NCI-H1417 (cell line): ENCODE data around the gene NHERF2.
"Not testable (repeated sequence)": the region's sequence is repeated elsewhere in the genome, so short reads cannot be mapped to it uniquely, and the experiment has no call there.

ENCODE experiments used
- DNase-seq, 3 experiments: peaks; one replicate each; lab custom pipeline; 2025; lab: John Stamatoyannopoulos, UW

The NHERF2 gene

GRCh38 chr16:2027024-2028010, 615 bp downstream of the NHERF2 start:
- peak; percentile 43 to 51 (median 50) for DNase-seq

- no peak for DNase-seq
Measured at GRCh38 chr16:2028146-2028545, 1.4 kb downstream of the NHERF2 start.

GRCh38 chr16:2028620-2029220, 2.0 kb downstream of the NHERF2 start:
- peak; percentile 60 to 81 (median 72) for DNase-seq

GRCh38 chr16:2029350-2029749, 2.6 kb downstream of the NHERF2 start:
- DNase-seq = no peak

- DNase-seq = no peak
Measured at GRCh38 chr16:2030036-2030435, 3.3 kb downstream of the NHERF2 start.

- DNase-seq = no peak
Measured at GRCh38 chr16:2031081-2031577, 4.4 kb downstream of the NHERF2 start.

GRCh38 chr16:2032285-2033056, 5.8 kb downstream of the NHERF2 start:
- DNase-seq = no peak

- no peak for DNase-seq
Measured at GRCh38 chr16:2033057-2033908, 6.6 kb downstream of the NHERF2 start.

- not testable (repeated sequence) for DNase-seq
Measured at GRCh38 chr16:2033909-2034695, 7.4 kb downstream of the NHERF2 start.

GRCh38 chr16:2034696-2035430, 8.2 kb downstream of the NHERF2 start:
- no peak for DNase-seq

GRCh38 chr16:2035431-2036199, 8.9 kb downstream of the NHERF2 start:
- DNase-seq = peak; percentile 70 to 83 (median 80)

- no peak for DNase-seq
Measured at GRCh38 chr16:2036200-2036966, 9.7 kb downstream of the NHERF2 start.

- no peak for DNase-seq
Measured at GRCh38 chr16:2037115-2037514, 10.4 kb downstream of the NHERF2 start.

- DNase-seq = no peak
Measured at GRCh38 chr16:2037647-2038381, 11.1 kb downstream of the NHERF2 start.

- DNase-seq = no peak
Measured at GRCh38 chr16:2038382-2039231, 11.9 kb downstream of the NHERF2 start.

GRCh38 chr16:2039274-2040031, 12.8 kb downstream of the NHERF2 start:
- DNase-seq = peak; percentile 24 to 88 (median 59)
